BE2C (cell line): Measurements from ENCODE around the gene SLC16A11.

Experiments used
- DNase-seq: peaks from one replicate; pipeline ENCODE4 v3.0.0-alpha.2; 2020
- H3K27me3 ChIP-seq: fragments of 250-450 bp; sonication (Bioruptor Pico); 2 replicates; pipeline ENCODE4 v1.5.1; 2020; ENCODE audit warnings: mild to moderate bottlenecking
- H3K36me3 ChIP-seq: fragments of 250-450 bp; sonication (Bioruptor Pico); 2 replicates; pipeline ENCODE4 v1.5.1; 2020; ENCODE audit warnings: mild to moderate bottlenecking
- H3K4me1 ChIP-seq: fragments of 250-450 bp; sonication (Bioruptor Pico); 2 replicates; pipeline ENCODE4 v1.5.1; 2020
- H3K4me3 ChIP-seq: 2 replicates; pipeline ENCODE4 v1.5.1; 2011; ENCODE audit warnings: low read depth, low read length
- H3K9me3 ChIP-seq: fragments of 250-450 bp; sonication (Bioruptor Pico); 2 replicates; pipeline ENCODE4 v1.5.1; 2020
- TF ChIP-seq, protein P1 (sequence below): IDR thresholded peaks from 2 replicates; pipeline ENCODE4 v1.5.1; 2012; ENCODE audit warnings: mild to moderate bottlenecking, low read depth, low read length

SLC16A11 gene

DNA sequence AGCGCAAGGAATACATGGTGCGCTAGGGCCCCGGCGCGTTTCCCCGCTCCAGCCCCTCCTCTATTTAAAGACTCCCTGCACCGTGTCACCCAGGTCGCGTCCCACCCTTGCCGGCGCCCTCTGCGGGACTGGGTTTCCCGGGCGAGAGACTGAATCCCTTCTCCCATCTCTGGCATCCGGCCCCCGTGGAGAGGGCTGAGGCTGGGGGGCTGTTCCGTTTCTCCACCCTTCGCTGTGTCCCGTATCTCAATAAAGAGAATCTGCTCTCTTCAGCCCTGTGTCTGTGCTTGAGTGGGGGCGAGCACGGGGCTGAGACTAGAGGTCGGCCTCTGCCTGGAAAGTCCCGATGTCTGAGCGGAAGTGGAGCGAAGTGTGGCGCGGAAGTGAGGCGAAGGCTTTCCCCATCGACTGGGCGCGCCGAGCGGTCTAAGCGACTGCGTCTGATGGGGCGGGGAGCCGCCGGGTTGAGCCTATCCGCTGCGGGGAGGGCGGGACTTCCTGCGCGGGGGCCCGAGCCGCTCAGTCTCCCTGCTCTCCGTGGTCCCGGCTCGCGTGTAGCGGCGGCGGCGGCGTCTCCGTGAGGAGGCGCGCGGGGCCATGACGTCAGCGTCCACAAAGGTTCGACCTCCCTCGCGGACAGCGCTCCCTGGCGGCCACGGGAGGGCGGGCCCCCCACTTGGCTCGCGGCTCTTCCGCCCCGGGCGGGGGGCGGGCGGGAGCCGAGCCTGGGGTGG lies 29.5 kb downstream of the SLC16A11 start:
- Histone ChIP-seq H3K36me3 (no peaks in the 10 kb centered on the region), H3K9me3 (no peaks in the 10 kb centered on the region), H3K4me3 (peak overlapping the region; percentile 90), H3K4me1 (no peaks in the 10 kb centered on the region), H3K27me3 (no peaks in the 10 kb centered on the region)
- peak; percentile 94 for DNase-seq
- TF ChIP-seq, protein P1, sequence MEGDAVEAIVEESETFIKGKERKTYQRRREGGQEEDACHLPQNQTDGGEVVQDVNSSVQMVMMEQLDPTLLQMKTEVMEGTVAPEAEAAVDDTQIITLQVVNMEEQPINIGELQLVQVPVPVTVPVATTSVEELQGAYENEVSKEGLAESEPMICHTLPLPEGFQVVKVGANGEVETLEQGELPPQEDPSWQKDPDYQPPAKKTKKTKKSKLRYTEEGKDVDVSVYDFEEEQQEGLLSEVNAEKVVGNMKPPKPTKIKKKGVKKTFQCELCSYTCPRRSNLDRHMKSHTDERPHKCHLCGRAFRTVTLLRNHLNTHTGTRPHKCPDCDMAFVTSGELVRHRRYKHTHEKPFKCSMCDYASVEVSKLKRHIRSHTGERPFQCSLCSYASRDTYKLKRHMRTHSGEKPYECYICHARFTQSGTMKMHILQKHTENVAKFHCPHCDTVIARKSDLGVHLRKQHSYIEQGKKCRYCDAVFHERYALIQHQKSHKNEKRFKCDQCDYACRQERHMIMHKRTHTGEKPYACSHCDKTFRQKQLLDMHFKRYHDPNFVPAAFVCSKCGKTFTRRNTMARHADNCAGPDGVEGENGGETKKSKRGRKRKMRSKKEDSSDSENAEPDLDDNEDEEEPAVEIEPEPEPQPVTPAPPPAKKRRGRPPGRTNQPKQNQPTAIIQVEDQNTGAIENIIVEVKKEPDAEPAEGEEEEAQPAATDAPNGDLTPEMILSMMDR = 0 out of 2 replicates have a peak, but pooled peaks have one; percentile 34

DNA sequence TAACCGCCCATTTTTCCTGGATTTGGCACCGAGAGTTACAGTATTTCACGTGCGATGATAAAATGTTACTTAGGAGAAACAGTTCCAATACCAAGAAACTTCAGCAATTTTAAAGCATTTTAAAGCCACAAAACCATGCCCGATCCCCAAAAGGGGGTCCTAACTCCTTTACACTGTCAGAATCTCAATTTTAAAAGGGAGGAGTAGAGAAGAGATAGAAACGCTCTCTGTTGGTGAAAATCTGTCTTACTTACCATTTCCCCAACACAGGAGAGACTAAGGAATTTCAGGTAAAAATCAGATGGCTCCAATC lies 32.0 kb downstream of the SLC16A11 start:
- no peak for DNase-seq
- peak overlapping the region; percentile 90 for H3K4me3 ChIP-seq
- no peaks in the 10 kb centered on the region for H3K36me3 ChIP-seq
- H3K27me3 ChIP-seq = no peaks in the 10 kb centered on the region
- no peaks in the 10 kb centered on the region for H3K4me1 ChIP-seq
- H3K9me3 ChIP-seq = no peaks in the 10 kb centered on the region
- TF ChIP-seq, protein P1 = no peak

DNA sequence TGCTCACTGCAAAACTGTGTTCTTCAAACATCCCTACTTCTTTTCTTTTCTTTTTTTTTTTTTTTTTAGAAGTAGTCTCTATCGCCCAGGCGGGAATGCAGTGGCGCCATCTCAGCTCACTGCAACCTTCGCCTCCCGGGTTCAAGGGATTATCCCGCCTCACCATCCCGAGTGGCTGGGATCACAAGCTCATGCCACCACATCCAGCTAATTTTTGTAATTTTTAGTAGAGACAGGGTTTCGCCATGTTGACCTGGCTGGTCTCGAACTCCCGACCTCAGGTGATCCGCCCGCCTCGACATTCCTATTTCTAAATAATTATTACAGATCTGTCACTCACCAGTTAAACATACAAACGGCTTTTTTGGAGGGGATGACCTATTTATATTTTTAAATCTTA lies 32.5 kb downstream of the SLC16A11 start:
- DNase-seq = no peak
- no peaks in the 10 kb centered on the region for H3K9me3 ChIP-seq
- peak overlapping the region; percentile 90 for H3K4me3 ChIP-seq
- no peaks in the 10 kb centered on the region for H3K4me1 ChIP-seq
- H3K27me3 ChIP-seq = no peaks in the 10 kb centered on the region
- TF ChIP-seq, protein P1 = no peak
- H3K36me3 ChIP-seq = no peaks in the 10 kb centered on the region

DNA sequence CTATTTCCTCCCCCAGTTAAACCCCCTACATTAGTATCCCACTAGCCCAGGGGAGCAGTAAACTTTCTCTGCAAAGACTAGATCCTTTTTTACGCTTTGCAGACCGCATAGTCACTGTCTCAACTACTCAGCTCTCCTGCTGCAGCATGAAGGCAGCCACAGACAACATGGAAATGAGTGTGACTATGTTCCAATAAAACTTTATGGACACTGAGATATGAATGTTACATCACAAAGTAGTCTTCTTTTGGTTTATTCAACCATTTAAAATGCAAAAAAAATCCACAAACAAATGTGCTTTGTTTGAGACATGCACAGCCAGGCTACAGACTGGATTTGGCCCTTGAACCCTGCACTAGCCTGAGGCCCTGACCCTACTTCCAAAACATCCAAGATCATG lies 33.4 kb downstream of the SLC16A11 start:
- no peaks in the 10 kb centered on the region for H3K4me1 ChIP-seq
- no peaks in the 10 kb centered on the region for H3K36me3 ChIP-seq
- TF ChIP-seq, protein P1 = no peak
- H3K9me3 ChIP-seq = no peaks in the 10 kb centered on the region
- no peaks in the 10 kb centered on the region for H3K27me3 ChIP-seq
- no peak for DNase-seq
- H3K4me3 ChIP-seq = no peak overlapping the region

DNA sequence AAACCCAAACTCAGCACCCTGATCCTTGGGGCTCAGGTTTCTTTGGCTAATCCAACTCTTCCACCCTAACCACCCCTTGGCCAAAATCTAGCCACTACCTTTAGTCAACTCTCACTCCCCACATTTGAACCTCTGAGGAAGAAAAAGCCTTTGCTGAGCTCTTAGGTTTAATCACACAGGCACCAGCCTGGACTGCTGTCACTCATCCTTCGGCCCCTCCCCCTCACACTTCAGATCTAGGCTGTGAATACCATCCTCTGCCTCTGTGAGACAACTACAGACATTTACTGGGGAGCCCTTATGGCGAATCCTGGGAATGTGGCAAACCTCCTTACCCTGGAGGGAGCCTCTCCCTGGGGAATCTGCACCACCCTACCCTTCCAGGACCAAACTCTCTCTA lies 36.7 kb downstream of the SLC16A11 start:
- TF ChIP-seq, protein P1 = no peak
- H3K4me1 ChIP-seq = no peaks in the 10 kb centered on the region
- H3K9me3 ChIP-seq = no peaks in the 10 kb centered on the region
- no peaks in the 10 kb centered on the region for H3K27me3 ChIP-seq
- no peak for DNase-seq
- H3K4me3 ChIP-seq = no peak overlapping the region
- H3K36me3 ChIP-seq = no peaks in the 10 kb centered on the region

DNA sequence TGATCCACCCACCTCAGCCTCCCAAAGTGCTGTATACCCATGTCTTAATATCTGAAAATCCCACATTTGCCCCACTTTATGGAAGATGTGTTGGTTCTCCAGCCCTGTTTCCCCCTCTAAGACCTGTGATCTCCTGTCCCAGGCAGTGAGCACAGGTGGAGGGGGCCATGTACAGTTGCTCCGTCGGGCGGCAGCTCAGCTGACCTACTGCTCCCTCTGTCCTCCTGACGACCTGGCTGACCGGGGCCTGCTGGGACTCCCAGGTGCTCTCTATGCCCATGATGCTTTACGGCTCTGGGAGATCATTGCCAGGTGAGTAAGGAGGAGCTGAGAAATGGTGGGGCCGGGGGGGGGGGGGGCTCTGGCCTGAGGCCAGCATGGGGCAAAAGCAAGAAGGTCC lies 38.2 kb downstream of the SLC16A11 start:
- Histone ChIP-seq H3K4me1 (no peaks in the 10 kb centered on the region), H3K9me3 (no peaks in the 10 kb centered on the region), H3K4me3 (no peak overlapping the region), H3K36me3 (no peaks in the 10 kb centered on the region), H3K27me3 (no peaks in the 10 kb centered on the region)
- TF ChIP-seq, protein P1 = no peak
- DNase-seq = no peak
